ENCODE measurements around the gene CPA1.

The CPA1 gene

GRCh38 chr7:130379921-130380860, at the start of gene CPA1:
TSS of gene CPA1 (plus strand) at chr7:130380494. CDS start at chr7:130380521, 27 bp downstream.
- H3K27ac ChIP-seq, result no peak within 1 kb of the TSS
- DNase-seq (ENCODE audit: low read depth, low spot score), result no peak

DNA sequence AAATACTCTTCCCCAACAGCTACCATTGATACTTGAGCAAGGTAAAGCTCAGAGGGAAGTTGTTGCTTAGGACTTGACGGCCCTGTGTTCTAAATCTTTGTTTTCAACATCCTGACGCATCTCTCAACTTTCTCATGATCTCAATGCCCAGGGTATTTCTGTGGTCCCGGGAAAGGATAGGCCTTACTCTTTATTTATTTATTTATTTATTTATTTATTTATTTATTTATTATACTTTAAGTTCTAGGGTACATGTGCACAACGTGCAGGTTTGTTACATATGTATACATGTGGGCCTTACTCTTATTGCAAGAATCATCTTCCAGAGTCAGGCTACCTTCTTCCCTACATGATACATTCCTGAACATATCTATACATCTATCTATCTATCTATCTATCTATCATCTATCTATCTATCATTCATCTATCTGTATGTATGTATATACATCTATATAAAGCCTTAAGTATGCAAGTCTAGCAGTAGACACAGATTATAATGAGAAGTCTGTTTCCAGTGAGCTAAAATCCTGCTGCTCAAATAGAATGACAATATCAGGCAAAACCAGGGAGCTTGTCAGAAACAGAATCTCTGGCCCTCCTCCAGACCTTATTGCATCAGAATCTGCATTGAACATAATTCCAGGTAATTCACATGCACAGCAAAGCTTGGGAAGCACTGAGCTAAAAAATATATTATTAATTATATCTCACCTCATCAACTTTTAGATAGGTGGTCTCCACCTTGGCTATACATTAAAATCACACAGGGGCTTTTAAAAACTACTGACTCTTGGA, 47.8 kb upstream of the CPA1 start:
- no peak for DNase-seq (ENCODE audit: low read depth, low spot score)
- no peak overlapping the region for H3K27ac ChIP-seq

DNA sequence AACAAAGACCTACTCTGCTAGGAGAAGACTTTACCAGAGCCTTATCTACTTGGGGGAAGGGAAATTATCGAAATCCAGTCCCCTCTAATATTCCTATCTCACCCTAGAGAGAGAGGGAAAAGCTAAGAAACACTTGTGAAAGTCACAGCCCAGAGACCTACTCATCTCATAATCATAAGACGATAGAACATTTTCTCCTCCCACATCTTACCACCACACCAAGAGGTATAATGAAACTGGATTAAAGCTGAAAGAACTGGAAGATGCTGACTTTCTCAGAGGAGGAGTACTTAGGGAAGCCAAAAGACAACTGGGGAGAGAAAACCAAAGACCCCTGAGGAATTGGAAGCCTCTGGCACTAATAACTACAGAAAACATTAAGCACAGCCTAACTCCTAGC, 46.5 kb upstream of the CPA1 start:
- DNase-seq (ENCODE audit: low read depth, low spot score), result no peak
- no peak overlapping the region for H3K27ac ChIP-seq

DNA sequence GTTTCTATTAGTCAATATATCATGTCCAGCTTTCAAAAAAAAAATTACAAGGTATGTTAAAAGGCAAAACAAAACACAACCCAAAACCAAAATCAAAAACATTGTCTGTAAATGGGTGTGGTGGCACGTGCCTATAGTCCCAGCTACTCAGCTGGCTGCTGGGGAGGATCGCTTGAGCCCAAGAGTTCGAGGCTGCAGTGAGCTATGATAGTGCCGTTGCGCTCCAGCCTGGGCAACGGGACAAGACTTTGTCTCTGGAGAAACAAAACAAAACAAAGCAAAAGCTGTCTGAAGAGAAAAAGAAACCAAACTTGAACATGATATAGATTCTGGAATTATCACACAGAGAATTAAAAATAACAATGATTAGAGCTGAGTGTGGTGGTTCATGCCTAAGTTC, 46.0 kb upstream of the CPA1 start:
- no peak for DNase-seq (ENCODE audit: low read depth, low spot score)
- H3K27ac ChIP-seq, result no peak overlapping the region

GRCh38 chr7:130337410-130337971, 42.8 kb upstream of the CPA1 start:
- no peak overlapping the region for H3K27ac ChIP-seq
- no peak for DNase-seq (ENCODE audit: low read depth, low spot score)

DNA sequence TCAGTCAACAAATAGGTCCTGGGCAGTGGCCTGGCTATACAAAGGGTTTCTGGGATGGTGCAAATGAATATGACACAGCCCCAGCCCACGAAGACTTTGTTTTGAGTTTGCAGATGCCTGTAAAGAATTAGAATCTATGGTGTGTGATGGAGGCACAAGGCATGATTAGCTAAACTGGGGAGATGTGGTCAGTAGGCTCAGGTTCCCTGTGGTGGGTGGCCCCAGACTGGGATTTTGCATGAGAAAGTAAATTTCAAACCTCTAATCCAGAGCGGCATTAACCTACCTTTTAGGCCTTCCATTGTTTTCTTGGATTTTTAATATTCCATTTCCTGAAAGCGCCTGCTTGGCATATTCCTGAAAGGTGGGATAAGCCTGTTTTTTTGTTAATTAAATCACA, 42.1 kb upstream of the CPA1 start:
- no peak overlapping the region for H3K27ac ChIP-seq
- DNase-seq (ENCODE audit: low read depth, low spot score), result no peak

GRCh38 chr7:130341882-130342281, 38.4 kb upstream of the CPA1 start:
- no peak for DNase-seq (ENCODE audit: low read depth, low spot score)
- H3K27ac ChIP-seq, result no peak overlapping the region

DNA sequence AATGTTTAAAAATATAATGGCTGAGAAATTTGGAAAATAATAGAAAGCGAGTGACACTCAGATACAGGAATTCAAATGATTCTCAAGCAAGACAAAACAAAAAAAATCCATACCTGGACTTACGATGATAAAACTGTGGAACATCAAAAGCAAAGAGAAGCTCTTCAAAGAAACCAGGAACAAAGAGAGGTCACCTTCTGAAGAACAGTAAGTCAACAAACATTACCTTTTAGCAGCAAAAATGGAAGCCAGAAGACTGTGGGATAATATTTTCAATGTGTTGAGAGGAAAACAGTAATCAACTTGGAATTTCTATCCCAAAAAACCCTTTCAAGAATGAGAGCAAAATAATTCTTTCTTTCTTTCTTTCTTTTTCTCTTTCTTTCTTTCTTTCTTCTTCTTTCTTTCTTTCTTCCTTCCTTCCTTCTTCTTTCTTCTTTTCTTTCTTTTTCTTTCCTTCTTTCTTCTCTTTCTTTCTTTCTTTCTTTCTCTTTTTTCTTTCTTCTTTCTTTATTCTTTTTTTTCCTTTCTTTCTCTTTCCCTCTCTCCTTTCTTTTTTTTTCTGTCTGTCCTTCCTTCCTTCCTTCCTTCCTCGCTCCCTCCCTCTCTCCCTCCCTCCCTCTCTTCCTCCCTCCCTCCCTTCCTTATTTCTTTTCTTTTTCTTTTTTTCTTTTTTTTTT, 37.5 kb upstream of the CPA1 start:
- no peak overlapping the region for H3K27ac ChIP-seq
- no peak for DNase-seq (ENCODE audit: low read depth, low spot score)

DNA sequence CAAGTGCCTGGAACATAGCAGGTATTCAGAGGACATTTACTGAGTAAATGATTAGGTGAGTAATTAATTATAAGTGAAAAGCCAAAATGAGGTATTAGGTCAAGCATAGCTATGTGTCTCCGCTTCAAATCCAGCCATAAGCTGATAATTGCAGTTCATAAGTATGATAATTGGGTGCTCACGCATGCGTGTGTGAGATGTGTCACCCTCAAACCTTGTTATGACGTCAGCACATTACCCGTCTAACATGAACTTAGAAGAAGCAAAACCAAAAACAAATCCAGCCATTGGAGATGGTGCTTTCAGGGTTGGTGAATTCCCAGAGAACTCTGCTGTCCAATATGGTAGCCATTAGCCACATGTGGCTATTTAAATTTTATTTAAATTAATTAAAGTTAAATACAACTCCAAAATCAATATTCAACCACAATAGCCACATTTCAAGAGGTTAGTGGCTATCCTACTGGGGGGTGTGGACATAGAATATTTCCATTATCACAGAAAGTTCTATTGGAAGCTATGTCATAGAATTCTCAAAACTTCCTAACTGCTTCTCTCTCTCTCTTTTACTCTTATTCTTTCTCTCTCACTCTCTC, 35.9 kb upstream of the CPA1 start, which contains the start of gene CPA5:
TSS of gene CPA5 (plus strand) at position 546 of the 596 bp plus-strand sequence. CDS start 1,670 bp downstream, outside the sequence.
- H3K27ac ChIP-seq, result no peak within 1 kb of the TSS

GRCh38 chr7:130345136-130345535, 35.2 kb upstream of the CPA1 start:
- H3K27ac ChIP-seq, result no peak overlapping the region
- no peak for DNase-seq (ENCODE audit: low read depth, low spot score)

More for the DNA sequence above, 35.9 kb upstream of the CPA1 start, which contains the start of gene CPA5:
- DNase-seq (ENCODE audit: low read depth, low spot score), result no peak

- DNase-seq (ENCODE audit: low read depth, low spot score), result no peak
- no peak overlapping the region for H3K27ac ChIP-seq
Measured at GRCh38 chr7:130345725-130346124, 34.6 kb upstream of the CPA1 start.

DNA sequence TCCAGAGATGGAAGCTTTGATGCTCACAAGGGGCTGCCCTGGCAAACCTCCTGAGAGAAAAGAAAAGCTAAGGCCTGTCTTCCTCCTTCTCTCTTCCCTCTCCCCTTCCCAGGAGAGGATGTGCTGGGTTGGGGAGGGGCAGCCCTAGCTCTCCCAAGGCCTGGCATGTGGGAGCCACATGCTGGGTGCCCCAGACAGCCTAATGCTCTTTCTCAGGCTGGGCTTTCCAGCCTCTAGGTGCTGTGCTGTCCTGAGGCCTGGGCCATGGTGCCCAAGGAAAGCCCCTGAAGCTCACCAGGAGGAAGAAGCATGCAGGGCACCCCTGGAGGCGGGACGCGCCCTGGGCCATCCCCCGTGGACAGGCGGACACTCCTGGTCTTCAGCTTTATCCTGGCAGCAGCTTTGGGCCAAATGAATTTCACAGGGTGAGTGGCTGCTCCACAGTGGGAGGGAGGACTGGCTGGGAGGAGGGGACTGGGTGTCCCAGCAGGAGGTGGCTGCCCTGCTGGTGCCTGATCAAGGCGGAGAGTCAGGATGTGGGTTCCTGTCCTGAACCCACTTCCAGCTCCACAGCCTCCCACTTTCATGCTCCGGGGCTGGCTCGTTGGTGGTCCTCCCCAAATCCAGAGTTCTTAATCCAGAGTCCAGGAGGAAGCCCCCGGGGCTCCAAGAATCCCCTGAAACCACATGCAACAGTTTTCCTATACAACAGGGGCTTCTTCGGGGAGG, 34.0 kb upstream of the CPA1 start:
- H3K27ac ChIP-seq, result no peak overlapping the region
- DNase-seq (ENCODE audit: low read depth, low spot score), result no peak

- no peak for DNase-seq (ENCODE audit: low read depth, low spot score)
Measured at GRCh38 chr7:130346941-130347340, 33.4 kb upstream of the CPA1 start.

GRCh38 chr7:130349911-130350782, 30.1 kb upstream of the CPA1 start:
- H3K27ac ChIP-seq, result no peak overlapping the region
- DNase-seq (ENCODE audit: low read depth, low spot score), result no peak

More at GRCh38 chr7:130346941-130347340, 33.4 kb upstream of the CPA1 start:
- no peak overlapping the region for H3K27ac ChIP-seq

DNA sequence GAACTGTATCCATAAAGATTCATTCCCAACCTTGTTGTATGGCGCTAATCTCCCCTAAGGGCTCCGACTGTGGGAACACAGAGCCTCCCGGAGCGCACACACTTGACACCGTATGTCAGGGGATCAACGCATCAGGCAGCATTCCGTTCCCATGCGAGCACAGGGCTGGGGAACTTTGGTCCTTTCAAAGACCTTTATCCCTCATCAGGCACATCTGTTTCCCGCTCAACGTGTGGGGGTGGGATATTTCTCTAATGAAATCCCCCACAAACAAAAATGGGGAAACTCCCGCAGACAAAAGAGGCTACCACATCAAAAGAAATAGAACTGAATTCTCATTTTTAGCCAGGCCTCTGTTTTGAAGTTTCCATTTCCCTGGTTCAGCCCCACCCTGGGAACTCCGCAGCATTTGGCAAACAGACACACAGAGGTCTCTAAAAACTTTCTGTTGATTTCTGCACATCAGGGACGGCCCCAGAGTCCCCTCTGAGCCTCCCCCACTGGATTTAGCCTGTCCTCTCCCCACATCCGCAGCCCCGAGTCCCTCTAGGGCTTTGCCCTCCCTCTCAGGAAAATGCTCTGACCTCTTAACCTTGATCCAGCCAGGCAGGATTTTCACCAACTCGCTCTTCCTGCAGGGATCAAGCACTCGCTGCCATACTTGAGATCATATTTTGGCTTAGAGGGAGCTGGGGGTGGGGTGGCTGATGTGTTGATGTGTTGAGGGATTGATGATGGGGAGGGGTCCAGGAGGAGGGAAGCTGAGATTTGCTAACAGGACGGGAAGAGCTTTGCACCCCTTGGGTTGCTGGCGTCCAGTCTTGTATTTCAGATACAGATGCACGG, 29.1 kb upstream of the CPA1 start:
- H3K27ac ChIP-seq, result no peak overlapping the region
- DNase-seq (ENCODE audit: low read depth, low spot score), result no peak

DNA sequence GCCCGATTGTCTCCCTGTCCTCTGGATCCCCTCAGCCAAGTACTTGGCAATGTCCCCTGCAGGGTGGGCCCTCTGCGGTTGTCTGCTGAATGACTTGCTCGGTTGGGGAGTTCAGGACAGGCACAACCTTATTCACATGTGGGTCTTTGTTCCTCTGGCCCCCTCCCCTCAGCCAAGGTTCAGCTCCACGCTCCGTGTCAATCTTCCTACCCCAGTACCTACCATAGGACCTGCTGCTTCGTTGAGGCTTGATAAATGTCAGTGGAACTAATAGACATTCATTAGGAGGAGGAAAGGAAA, 28.6 kb upstream of the CPA1 start:
- no peak for DNase-seq (ENCODE audit: low read depth, low spot score)
- H3K27ac ChIP-seq, result no peak overlapping the region

All from epithelial cell of prostate (primary cell).